Suppressor macrophage treated with lipopolysaccharide for 4 hours (primary cell): ENCODE measurements around the gene FAM120AOS.
"Not testable (repeated sequence)": the region's sequence is repeated elsewhere in the genome, so short reads cannot be mapped to it uniquely, and the experiment has no call there.

Source experiments
- DNase-seq: peaks from one replicate; pipeline ENCODE4 v3.0.0-alpha.2; 2020

The FAM120AOS gene

GRCh38 chr9:93466416-93467061 is 13.2 kb upstream of the FAM120AOS start:
- no peak for DNase-seq

- peak; percentile 49 for DNase-seq
Measured at GRCh38 chr9:93465855-93466254, 12.5 kb upstream of the FAM120AOS start.

GRCh38 chr9:93464876-93465275 is 11.5 kb upstream of the FAM120AOS start:
- no peak for DNase-seq

DNA sequence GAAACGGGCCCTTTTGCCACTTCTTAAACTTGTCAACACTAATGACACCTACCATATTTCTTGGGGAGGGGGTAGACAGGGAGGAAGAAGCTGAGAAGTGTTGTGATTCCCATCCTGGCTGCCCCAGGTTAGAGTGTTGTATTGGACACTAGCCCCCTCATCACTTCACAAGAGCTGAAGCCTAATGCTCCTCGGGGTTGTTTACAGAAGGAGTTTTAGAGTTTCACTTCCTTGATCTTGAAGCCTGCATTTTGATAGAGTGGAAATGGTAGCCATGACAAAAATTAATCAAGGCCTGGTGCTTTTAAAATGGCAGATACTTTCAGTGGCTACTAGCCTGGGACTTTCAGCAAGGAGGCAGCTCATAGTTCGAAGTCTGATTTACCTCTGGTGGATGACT is 11.0 kb upstream of the FAM120AOS start:
- DNase-seq, result peak; percentile 59

GRCh38 chr9:93463638-93464248 is 10.4 kb upstream of the FAM120AOS start:
- DNase-seq, result no peak

GRCh38 chr9:93461821-93462220 is 8.4 kb upstream of the FAM120AOS start:
- peak; percentile 30 for DNase-seq

GRCh38 chr9:93461414-93461743 is 8.0 kb upstream of the FAM120AOS start:
- DNase-seq, result no peak

GRCh38 chr9:93460689-93461413 is 7.5 kb upstream of the FAM120AOS start:
- DNase-seq, result no peak

DNA sequence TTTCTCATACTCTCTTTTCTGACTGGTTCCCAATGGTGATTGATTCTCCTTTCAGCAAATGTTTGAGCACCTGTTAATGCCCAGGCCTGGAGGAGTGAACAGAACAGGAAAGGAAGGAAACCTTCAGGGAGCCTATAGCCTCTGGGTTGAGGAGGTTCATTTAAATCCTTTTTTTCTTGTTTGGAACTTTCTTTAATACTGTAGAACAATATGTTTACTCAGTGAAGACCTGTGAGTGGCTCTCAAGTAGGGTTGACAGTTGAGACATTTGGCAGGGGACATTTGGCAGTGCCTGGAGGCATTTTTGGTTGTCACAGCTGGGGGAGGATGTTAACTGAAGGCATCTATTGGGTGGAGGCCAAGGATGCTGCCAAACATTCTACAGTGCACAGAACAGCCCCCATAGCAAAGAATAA is 6.1 kb upstream of the FAM120AOS start:
- no peak for DNase-seq

GRCh38 chr9:93458712-93459111 is 5.3 kb upstream of the FAM120AOS start:
- DNase-seq, result peak; percentile 53

DNA sequence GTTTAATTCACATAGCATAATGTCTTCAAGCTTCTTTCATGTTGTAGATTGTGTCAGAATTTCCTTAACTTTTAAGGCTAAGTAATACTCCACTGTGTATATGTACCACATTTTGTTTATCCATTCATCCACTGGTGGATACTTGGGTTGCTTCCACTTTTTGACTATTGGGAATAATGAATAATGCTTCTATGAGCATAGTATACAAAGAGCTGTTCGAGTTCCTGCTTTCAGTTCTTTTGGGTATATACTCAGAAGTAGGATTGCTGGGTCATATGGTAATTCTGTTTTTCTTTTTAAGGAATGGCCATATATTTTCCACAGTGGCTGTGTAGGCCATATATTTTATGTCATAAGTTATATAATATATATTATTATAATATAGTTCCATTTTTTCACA is 3.6 kb upstream of the FAM120AOS start:
- DNase-seq, result peak; percentile 49

- peak; percentile 67 for DNase-seq
Measured at GRCh38 chr9:93456504-93456903, 3.1 kb upstream of the FAM120AOS start.

GRCh38 chr9:93456022-93456421 is 2.6 kb upstream of the FAM120AOS start:
- no peak for DNase-seq

DNA sequence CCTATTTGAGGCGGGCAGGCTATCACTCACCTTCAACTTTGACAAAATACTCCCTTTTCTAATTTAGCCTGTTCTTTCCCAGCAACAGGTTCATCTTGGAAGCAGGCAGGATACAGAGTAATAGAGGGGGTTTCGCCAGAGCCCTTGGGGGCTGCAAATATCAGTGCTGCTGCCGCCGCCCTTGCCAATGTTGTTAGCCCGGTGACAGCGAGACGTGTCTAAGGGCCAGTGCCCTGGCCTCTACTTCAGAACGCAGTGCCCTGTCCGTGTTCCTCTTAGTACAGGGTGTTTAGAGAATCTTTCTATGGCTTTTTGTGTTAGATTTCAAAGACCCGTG is 703 bp downstream of the FAM120AOS start:
- no peak for DNase-seq

GRCh38 chr9:93451849-93452709 is 1.3 kb downstream of the FAM120AOS start:
- DNase-seq, result peak; percentile 41

GRCh38 chr9:93450945-93451815 is 2.2 kb downstream of the FAM120AOS start, which contains the start of gene FAM120A:
Gene FAM120A, plus strand, starts transcription at chr9:93451685. Its CDS starts 231 bp downstream, at chr9:93451916.
- peak; percentile 93 for DNase-seq

GRCh38 chr9:93447655-93448054 is 5.7 kb downstream of the FAM120AOS start:
- DNase-seq, result no peak

- DNase-seq, result no peak
Measured at GRCh38 chr9:93446073-93446472, 7.3 kb downstream of the FAM120AOS start.

DNA sequence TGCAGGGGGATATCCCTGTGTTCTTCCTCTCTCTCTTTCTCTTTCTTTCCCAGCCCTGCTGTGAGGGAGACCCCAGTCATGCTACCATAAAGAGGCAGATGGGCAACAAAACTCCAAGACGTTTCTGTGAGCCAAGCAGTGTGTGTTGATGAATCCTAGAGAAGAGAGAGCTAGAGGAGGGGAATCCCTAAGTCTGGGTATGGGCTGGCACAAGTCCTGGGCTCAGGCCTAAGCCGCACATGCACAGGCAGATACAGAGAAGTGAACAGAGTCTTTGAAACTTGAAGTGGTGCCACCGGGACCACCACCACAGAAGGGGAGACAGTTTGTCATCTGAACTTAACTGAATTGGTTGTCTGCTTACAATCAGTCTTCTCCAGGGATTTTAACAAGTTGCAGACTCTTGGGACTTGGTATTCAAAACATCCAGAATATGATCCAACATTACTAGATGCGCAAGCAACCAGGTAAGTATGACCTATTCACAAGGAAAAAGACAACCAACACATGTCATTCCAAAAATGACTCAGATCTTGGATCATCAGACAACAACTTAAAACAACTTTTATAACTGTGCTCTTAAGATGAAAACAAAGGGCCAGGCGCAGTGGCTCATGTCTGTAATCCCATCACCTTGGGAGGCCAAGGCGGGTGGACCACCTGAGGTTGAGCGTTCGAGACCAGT is 12.3 kb downstream of the FAM120AOS start:
- DNase-seq, result no peak

DNA sequence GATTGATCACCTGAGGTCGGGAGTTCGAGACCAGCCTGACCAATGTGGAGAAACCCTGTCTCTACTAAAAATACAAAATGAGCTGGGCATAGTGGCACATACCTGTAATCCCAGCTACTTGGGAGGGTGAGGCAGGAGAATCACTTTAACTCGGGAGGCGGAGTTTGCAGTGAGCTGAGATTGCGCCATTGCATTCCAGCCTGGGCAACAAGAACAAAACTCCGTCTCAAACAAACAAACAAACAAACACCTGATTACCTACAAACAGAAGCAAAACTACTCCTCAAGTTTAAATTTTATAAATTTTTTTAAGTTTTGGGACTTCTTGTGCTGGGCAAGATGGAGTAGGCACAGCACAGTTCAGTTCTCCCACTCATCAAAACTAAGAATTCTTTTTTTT is 14.1 kb downstream of the FAM120AOS start:
- not testable (repeated sequence) for DNase-seq

DNA sequence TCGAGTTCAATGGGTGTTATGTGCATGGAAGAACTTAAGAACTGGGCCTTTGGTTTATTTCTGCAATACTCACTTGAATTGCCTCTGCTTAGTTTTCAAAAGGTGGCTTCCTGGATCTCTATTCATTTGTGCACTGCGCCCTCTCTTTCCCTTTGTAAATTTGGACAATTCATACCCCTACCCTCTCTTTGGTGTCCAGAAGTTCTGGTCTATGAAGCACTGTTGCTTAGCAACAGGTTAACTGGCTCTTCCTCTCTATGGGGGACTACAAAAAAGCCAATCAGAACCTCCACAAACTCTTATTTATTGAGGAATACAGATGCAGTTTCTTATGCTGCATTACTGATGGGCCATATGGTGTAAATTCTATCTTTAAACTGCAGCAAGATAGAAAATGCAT is 15.4 kb downstream of the FAM120AOS start:
- no peak for DNase-seq
